Body of pancreas (tissue), 4 donors: ENCODE data around the gene CDK17.

Experiments used
- POLR2A ChIP-seq, 3 donors: fragments of 450-650 bp; IDR thresholded peaks; one replicate each; pipeline ENCODE4 v1.6.1; 2016; ENCODE audit warnings: antibody characterized with exemption in 3 of 3, mild to moderate bottlenecking in 2 of 3
- TF ChIP-seq, protein P1 (sequence below), 7 experiments: fragments of 450-650 bp in 4 of 7; fragments of 200-600 bp in 3 of 7; sonication (generic) in 3 of 7; IDR thresholded peaks; one replicate each; pipeline ENCODE4 v1.5.1; 2016 to 2019; ENCODE audit warnings: antibody characterized with exemption in 7 of 7

DNA sequence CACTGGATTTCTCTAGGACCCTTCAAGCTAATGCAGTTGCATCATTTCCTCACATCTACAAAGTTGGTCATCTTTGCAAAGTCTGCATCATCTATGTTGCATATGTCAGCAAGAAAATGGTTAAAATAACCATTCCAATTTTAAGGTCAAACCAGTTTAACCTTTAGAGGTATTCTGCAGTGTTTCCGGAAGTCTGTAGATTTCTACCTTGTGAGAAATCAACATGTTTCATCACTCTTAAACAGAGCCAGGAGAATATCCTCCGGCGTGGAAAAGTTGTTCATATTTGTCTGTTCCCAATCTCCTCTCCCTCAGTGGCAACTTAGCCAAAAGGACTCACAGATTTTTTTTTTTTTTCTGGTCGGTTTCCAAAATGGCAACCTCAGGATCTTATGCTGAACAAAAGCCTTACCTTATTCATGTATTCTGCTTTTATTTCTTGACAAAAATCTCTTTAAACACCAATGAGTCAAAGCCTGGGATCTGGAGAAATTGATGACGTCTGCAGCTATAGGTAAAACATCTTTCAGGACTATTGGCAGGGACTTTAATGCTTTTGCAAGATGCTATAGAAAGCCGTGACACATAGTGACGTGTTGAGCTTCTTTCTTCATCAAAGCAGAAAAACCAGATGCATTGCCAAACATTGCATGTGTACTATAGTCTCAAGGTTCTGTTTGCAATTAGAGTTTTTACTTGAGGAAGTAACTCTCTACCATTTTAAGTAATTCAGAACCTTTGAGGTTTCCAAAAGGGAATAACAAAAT is 16.0 kb upstream of the CDK17 start:
- TF ChIP-seq, protein P1, sequence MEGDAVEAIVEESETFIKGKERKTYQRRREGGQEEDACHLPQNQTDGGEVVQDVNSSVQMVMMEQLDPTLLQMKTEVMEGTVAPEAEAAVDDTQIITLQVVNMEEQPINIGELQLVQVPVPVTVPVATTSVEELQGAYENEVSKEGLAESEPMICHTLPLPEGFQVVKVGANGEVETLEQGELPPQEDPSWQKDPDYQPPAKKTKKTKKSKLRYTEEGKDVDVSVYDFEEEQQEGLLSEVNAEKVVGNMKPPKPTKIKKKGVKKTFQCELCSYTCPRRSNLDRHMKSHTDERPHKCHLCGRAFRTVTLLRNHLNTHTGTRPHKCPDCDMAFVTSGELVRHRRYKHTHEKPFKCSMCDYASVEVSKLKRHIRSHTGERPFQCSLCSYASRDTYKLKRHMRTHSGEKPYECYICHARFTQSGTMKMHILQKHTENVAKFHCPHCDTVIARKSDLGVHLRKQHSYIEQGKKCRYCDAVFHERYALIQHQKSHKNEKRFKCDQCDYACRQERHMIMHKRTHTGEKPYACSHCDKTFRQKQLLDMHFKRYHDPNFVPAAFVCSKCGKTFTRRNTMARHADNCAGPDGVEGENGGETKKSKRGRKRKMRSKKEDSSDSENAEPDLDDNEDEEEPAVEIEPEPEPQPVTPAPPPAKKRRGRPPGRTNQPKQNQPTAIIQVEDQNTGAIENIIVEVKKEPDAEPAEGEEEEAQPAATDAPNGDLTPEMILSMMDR (IDR thresholded peaks at IDR 0.05), result no peak
- TF ChIP-seq POLR2A (IDR thresholded peaks at IDR 0.05), result no peak
